Gastroesophageal sphincter (tissue), 4 donors: ENCODE measurements around the gene DMRT1. TPM values are rescaled to one million over a fixed set of nuclear protein-coding genes. Genes with fewer than 3 reads are reported as not detected.

Source experiments
- ATAC-seq: fragments of 150-250 bp; one replicate; pipeline ENCODE4 v1.9.1; 2016; ENCODE audit warnings: mild to moderate bottlenecking, moderate library complexity
- H3K27ac ChIP-seq, 4 donors: fragments of 200-600 bp; sonication (generic) in 3 of 4; 1 replicate in 3 of 4; 2 replicates in 1 of 4; pipeline ENCODE4 v1.5.1; 2016 to 2019
- H3K27me3 ChIP-seq: fragments of 200-600 bp; sonication (generic); one replicate; pipeline ENCODE4 v1.5.1; 2019
- H3K36me3 ChIP-seq, 2 donors: fragments of 200-600 bp; sonication (generic); one replicate each; pipeline ENCODE4 v1.5.1; 2019; ENCODE audit warnings: control low read depth in 1 of 2
- H3K4me1 ChIP-seq, 3 donors: fragments of 200-600 bp; sonication (generic); 1 replicate in 2 of 3; 2 replicates in 1 of 3; pipeline ENCODE4 v1.5.1; 2016 to 2019; ENCODE audit warnings: control low read depth in 2 of 3
- H3K4me3 ChIP-seq, 2 donors: fragments of 200-600 bp; sonication (generic); one replicate each; pipeline ENCODE4 v1.5.1; 2019; ENCODE audit warnings: mild to moderate bottlenecking in 1 of 2, moderate library complexity in 1 of 2
- H3K9me3 ChIP-seq, 3 donors: fragments of 200-600 bp; sonication (generic); one replicate each; pipeline ENCODE4 v1.5.1; 2017 to 2019; ENCODE audit warnings: control low read depth in 2 of 3
- EP300 ChIP-seq: sonication (generic); formaldehyde crosslinking; IDR thresholded peaks from one replicate; pipeline ENCODE4 v1.6.1; 2017; ENCODE audit warnings: antibody characterized with exemption, mild to moderate bottlenecking
- POLR2A ChIP-seq, 2 donors: fragments of 450-650 bp; IDR thresholded peaks; one replicate each; pipeline ENCODE4 v1.6.1; 2017; ENCODE audit warnings: antibody characterized with exemption in 2 of 2, mild to moderate bottlenecking in 2 of 2, moderate library complexity in 1 of 2
- POLR2AphosphoS5 ChIP-seq: sonication (generic); formaldehyde crosslinking; IDR thresholded peaks from one replicate; pipeline ENCODE4 v1.6.1; 2017; ENCODE audit warnings: antibody characterized with exemption
- WGBS, 2 donors: methylation state at CpG; one replicate each; pipeline ENCODE4 v1.1.5; 2018; ENCODE audit warnings: low coverage in 1 of 2; 5-methylcytosine and 5-hydroxymethylcytosine counted together
- total RNA-seq, 4 donors: library from RNA; depleted of rRNA; stranded (reverse); fragments of >200 nt; gene quantifications; one replicate each; pipeline ENCODE4 v1.1.0, GENCODE V29; 2016
- TF ChIP-seq, protein P1 (sequence below), 4 experiments: fragments of 200-600 bp in 2 of 4; fragments of 450-650 bp in 2 of 4; sonication (generic) in 1 of 4; IDR thresholded peaks; one replicate each; pipeline ENCODE4 v1.5.1; 2017 to 2019; ENCODE audit warnings: antibody characterized with exemption in 4 of 4, mild to moderate bottlenecking in 2 of 4, moderate library complexity in 2 of 4

DMRT1 gene
- total RNA-seq, 4 donors from 2014 or later = not detected

DNA sequence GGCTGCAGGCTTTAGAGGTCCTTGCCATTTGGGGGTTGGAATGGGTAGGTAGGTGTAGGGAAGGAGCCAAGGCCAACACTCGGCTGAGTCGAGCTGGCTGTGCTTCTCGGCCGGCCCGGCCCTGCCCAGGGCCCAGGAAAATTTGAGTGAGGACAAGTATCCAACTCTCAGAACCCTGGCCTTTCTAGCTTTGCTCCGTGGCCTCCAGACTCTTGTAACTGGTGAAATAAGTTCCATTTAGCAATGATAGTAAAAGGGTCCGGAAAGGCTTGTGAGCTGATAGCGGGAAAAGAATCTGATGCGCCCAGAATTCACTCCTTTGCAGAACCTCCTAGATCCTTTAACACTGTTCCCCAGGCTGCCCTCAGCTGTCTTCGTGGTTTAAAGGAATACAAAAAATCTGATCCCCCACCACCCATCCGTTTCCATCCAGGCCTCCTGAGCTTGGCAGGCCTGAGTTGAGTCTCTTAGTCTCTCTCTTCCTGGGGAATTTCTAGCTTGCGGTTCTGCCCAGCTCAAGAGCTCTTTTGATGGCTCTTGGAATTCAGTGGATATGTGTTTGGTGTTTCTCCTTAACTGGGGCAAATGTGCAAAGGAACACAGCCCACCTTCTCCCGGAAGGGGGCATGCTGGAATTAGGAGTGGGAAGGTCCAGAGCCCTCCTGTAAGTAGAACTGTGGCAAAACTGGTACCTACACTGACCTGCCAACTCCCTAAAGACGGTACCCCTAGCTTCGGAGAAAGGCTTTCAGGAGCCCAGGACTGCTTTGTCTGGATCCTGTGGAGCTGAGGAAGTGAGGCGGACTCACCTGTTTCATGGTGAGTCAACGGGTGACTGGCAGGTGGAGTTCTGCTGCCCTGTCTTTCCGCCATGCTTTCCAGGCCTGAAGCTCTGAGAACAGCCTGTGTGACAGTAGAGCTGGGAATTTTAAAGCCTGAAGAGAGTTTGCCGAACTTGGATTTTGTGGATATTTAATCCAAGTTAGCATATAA is 136.6 kb downstream of the DMRT1 start:
- TF ChIP-seq POLR2A (IDR thresholded peaks at IDR 0.05) (no peak), POLR2AphosphoS5 (no peak), EP300 (no peak)
- TF ChIP-seq, protein P1, sequence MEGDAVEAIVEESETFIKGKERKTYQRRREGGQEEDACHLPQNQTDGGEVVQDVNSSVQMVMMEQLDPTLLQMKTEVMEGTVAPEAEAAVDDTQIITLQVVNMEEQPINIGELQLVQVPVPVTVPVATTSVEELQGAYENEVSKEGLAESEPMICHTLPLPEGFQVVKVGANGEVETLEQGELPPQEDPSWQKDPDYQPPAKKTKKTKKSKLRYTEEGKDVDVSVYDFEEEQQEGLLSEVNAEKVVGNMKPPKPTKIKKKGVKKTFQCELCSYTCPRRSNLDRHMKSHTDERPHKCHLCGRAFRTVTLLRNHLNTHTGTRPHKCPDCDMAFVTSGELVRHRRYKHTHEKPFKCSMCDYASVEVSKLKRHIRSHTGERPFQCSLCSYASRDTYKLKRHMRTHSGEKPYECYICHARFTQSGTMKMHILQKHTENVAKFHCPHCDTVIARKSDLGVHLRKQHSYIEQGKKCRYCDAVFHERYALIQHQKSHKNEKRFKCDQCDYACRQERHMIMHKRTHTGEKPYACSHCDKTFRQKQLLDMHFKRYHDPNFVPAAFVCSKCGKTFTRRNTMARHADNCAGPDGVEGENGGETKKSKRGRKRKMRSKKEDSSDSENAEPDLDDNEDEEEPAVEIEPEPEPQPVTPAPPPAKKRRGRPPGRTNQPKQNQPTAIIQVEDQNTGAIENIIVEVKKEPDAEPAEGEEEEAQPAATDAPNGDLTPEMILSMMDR (IDR thresholded peaks at IDR 0.05) = no peak
- H3K27me3 ChIP-seq = peaks cover 99% of the 10 kb centered on the region
- ATAC-seq = no peak
- H3K9me3 ChIP-seq = no peaks in the 10 kb centered on the region
- 29 to 33% methylated on average over 6 to 12 of the region's 19 CpGs for WGBS, 2 donors
- H3K4me3 ChIP-seq = no peak overlapping the region
- H3K27ac ChIP-seq = no peak overlapping the region
- H3K36me3 ChIP-seq = no peaks in the 10 kb centered on the region
- peaks cover 0 to 24% (median 11%) of the 10 kb centered on the region in 3 donors for H3K4me1 ChIP-seq

DNA sequence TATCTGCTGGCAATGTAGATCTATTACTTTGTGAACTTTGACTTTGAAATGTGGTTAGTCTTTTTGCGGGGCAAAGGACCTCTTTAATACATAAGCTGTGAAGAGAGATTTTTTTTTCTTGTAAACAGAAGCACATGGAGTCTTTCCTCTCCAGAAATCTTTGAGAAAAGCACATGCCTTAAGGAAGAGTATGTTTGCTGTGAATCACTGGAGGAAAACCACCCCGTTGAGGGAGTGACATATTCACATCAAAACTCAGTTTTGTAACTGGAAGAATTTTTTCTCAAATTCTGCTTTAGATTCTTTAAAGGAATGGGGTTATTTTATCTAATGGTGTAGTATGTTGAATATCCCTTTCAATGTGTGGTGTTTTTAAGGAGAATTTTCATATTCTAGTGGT is 138.5 kb downstream of the DMRT1 start:
- ATAC-seq = no peak
- no peaks in the 10 kb centered on the region for H3K36me3 ChIP-seq
- H3K27ac ChIP-seq = no peak overlapping the region
- no peaks in the 10 kb centered on the region for H3K9me3 ChIP-seq
- peaks cover 0 to 20% (median 11%) of the 10 kb centered on the region in 3 donors for H3K4me1 ChIP-seq
- peaks cover 99% of the 10 kb centered on the region for H3K27me3 ChIP-seq
- 18 to 21% methylated on average over 2 of the region's 2 CpGs for WGBS, 2 donors
- no peak for TF ChIP-seq POLR2A (IDR thresholded peaks at IDR 0.05)
- no peak for TF ChIP-seq EP300
- TF ChIP-seq POLR2AphosphoS5 = no peak
- TF ChIP-seq, protein P1 (IDR thresholded peaks at IDR 0.05) = no peak
- H3K4me3 ChIP-seq = no peak overlapping the region

DNA sequence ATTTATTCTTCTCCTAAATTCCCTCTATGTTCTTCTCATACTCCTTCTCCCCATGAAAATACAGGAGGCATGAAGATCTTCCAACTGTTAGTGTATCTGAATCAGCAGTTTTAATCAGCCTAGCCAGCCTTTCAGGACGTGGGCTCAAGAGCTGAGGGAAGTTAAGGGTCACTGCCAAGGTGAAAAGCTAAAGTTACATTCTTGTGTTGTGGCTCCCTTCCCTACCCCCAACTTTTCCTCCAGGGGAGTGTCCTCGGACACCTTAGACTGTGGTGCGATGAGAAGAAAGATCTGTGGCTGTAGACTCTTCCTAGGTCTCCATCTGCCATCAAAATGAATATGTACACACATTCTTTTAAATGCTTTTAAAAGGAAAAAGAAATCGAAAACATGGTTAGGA is 139.1 kb downstream of the DMRT1 start:
- TF ChIP-seq POLR2AphosphoS5 = no peak
- TF ChIP-seq, protein P1 (IDR thresholded peaks at IDR 0.05) = no peak
- no peak for TF ChIP-seq EP300
- TF ChIP-seq POLR2A (IDR thresholded peaks at IDR 0.05) = no peak
- Histone ChIP-seq H3K4me1 (peaks cover 0 to 18% (median 11%) of the 10 kb centered on the region in 3 donors), H3K36me3 (no peaks in the 10 kb centered on the region), H3K9me3 (no peaks in the 10 kb centered on the region), H3K4me3 (no peak overlapping the region), H3K27ac (no peak overlapping the region), H3K27me3 (peaks cover 98% of the 10 kb centered on the region)
- WGBS, 2 donors = 4 to 11% methylated on average over 4 of the region's 4 CpGs
- no peak for ATAC-seq

DNA sequence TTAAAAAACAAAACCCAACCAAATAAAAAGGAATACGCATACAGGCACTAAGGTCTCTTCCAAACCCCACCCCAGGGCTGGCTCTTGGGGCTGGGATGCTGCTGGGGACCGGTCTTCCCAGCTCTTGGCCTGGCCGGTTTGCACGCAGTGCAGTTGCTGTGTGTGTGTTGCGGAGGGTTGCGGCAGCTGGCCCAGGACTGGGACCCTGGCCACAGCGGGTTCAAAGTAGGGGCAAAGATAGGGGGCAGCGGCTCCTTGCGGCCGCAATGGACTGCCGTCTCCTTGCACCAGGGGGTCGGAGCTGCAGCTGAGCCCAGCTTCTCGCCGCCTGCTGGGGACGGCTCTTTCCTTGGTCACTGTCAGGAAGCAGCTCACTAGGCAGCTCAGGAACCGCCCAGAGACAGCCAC is 140.0 kb downstream of the DMRT1 start:
- peaks cover 98% of the 10 kb centered on the region for H3K27me3 ChIP-seq
- H3K4me3 ChIP-seq = no peak overlapping the region
- TF ChIP-seq POLR2A (IDR thresholded peaks at IDR 0.05) (no peak), POLR2AphosphoS5 (no peak), EP300 (no peak)
- TF ChIP-seq, protein P1 (IDR thresholded peaks at IDR 0.05) = no peak
- H3K27ac ChIP-seq = no peak overlapping the region
- no peaks in the 10 kb centered on the region for H3K9me3 ChIP-seq
- 12 to 16% methylated on average over 5 to 6 of the region's 16 CpGs for WGBS, 2 donors
- peaks cover 0 to 10% (median 5%) of the 10 kb centered on the region in 3 donors for H3K4me1 ChIP-seq
- ATAC-seq = no peak
- no peaks in the 10 kb centered on the region for H3K36me3 ChIP-seq
